ENCODE measurements around the gene RNF225.

GRCh38 chr19:58349590-58349989, 45.9 kb upstream of the RNF225 start:
- TF ChIP-seq CTCF (conservative IDR thresholded peaks at IDR 0.05; ENCODE audit: low read length) (no peak), EZH2phosphoT487 (IDR thresholded peaks at IDR 0.05; ENCODE audit: borderline replicate concordance, low read depth, low read length) (no peak)

Measured in OCI-LY7 (cell line).